Bone marrow (tissue), 2 donors: ENCODE data around the gene SPON1.

Experiments used
- DNase-seq, 2 donors: peaks; one replicate each; lab custom pipeline; 2025; lab: John Stamatoyannopoulos, UW

SPON1 gene

GRCh38 chr11:14186046-14186775 lies 223.7 kb downstream of the SPON1 start:
- DNase-seq: no peak

GRCh38 chr11:14189874-14190273 lies 227.4 kb downstream of the SPON1 start:
- no peak for DNase-seq

- DNase-seq: no peak
These were observed 228.7 kb downstream of the SPON1 start for GRCh38 chr11:14190992-14191778.

- no peak for DNase-seq
These were observed 231.1 kb downstream of the SPON1 start for GRCh38 chr11:14193644-14194043.

GRCh38 chr11:14202251-14203196 lies 240.0 kb downstream of the SPON1 start:
- no peak for DNase-seq

GRCh38 chr11:14203321-14203720 lies 240.8 kb downstream of the SPON1 start:
- no peak for DNase-seq

- no peak for DNase-seq
These were observed 250.5 kb downstream of the SPON1 start for GRCh38 chr11:14212986-14213385.

GRCh38 chr11:14218728-14219127 lies 256.2 kb downstream of the SPON1 start:
- no peak for DNase-seq

GRCh38 chr11:14223636-14224288 lies 261.2 kb downstream of the SPON1 start:
- DNase-seq: no peak

GRCh38 chr11:14224395-14224794 lies 261.9 kb downstream of the SPON1 start:
- DNase-seq: no peak

- no peak for DNase-seq
These were observed 263.1 kb downstream of the SPON1 start for GRCh38 chr11:14225666-14226065.

- no peak for DNase-seq
These were observed 265.8 kb downstream of the SPON1 start for GRCh38 chr11:14228356-14228755.

- no peak for DNase-seq
These were observed 266.9 kb downstream of the SPON1 start for GRCh38 chr11:14229472-14229871.

- no peak for DNase-seq
These were observed 267.9 kb downstream of the SPON1 start for GRCh38 chr11:14230407-14230806.

- no peak for DNase-seq
These were observed 270.1 kb downstream of the SPON1 start for GRCh38 chr11:14232652-14233051.

GRCh38 chr11:14234446-14234845 lies 271.9 kb downstream of the SPON1 start:
- no peak for DNase-seq

- no peak for DNase-seq
These were observed 273.2 kb downstream of the SPON1 start for GRCh38 chr11:14235701-14236100.

GRCh38 chr11:14237444-14237961 lies 275.0 kb downstream of the SPON1 start:
- no peak for DNase-seq

GRCh38 chr11:14240221-14240620 lies 277.7 kb downstream of the SPON1 start:
- peak in 1 of 2 donors; percentile 32 for DNase-seq

GRCh38 chr11:14240951-14241350 lies 278.4 kb downstream of the SPON1 start:
- DNase-seq: no peak

- DNase-seq: no peak
These were observed 279.7 kb downstream of the SPON1 start for GRCh38 chr11:14242187-14242586.

- no peak for DNase-seq
These were observed 280.2 kb downstream of the SPON1 start for GRCh38 chr11:14242733-14243132.
